MM.1S (cell line): ENCODE data around the gene NRN1L.

Experiments
- EZH2 ChIP-seq: fragments of 300-600 bp; sonication (generic); optimal IDR thresholded peaks from 2 replicates; pipeline ENCODE3; 2017; ENCODE audit warnings: low read depth, mild to moderate bottlenecking, antibody characterized with exemption, low read length, mixed read lengths
- EZH2phosphoT487 ChIP-seq: fragments of 300-600 bp; sonication (generic); IDR thresholded peaks from 2 replicates; pipeline ENCODE4 v1.6.1; 2018; ENCODE audit warnings: antibody characterized with exemption, low read length
- TF ChIP-seq, protein P1 (sequence below): fragments of 300-600 bp; sonication (generic); IDR thresholded peaks from 2 replicates; pipeline ENCODE4 v1.5.1; 2016; ENCODE audit warnings: antibody characterized with exemption, low read length, mixed read lengths

DNA sequence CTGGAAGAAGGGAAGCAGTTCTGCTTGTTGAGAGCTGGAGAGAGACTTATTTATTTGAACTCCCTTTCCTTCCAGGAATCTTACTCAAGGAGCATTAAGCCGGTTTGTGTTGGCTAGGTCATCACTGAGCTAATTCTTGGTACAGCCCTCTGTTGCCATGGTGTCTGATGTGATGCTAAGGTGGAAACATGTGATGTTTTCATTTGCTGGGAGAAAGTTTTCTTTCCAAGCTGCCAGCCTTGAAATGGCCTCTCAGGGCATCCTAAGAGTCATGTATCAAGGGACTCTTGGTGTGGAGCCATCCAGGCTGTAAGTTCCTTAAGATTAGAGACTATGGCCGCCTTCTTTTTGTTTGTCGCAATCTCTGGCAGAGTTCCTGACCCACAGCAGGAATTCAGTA is 12.5 kb downstream of the NRN1L start:
- TF ChIP-seq, protein P1, sequence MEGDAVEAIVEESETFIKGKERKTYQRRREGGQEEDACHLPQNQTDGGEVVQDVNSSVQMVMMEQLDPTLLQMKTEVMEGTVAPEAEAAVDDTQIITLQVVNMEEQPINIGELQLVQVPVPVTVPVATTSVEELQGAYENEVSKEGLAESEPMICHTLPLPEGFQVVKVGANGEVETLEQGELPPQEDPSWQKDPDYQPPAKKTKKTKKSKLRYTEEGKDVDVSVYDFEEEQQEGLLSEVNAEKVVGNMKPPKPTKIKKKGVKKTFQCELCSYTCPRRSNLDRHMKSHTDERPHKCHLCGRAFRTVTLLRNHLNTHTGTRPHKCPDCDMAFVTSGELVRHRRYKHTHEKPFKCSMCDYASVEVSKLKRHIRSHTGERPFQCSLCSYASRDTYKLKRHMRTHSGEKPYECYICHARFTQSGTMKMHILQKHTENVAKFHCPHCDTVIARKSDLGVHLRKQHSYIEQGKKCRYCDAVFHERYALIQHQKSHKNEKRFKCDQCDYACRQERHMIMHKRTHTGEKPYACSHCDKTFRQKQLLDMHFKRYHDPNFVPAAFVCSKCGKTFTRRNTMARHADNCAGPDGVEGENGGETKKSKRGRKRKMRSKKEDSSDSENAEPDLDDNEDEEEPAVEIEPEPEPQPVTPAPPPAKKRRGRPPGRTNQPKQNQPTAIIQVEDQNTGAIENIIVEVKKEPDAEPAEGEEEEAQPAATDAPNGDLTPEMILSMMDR, result no peak
- TF ChIP-seq EZH2phosphoT487 (no peak), EZH2 (no peak)
